Epithelial cell of alveolus of lung (primary cell): ENCODE results near the gene CRBN. TPM values are rescaled to one million over a fixed set of nuclear protein-coding genes. Genes with fewer than 3 reads are reported as not detected.

Experiments used
- total RNA-seq: library from RNA; depleted of rRNA; stranded (reverse); fragments of >200 nt; gene quantifications from 2 replicates; pipeline ENCODE4 v1.2.1, GENCODE V29; 2015

CRBN gene
- 38.7 and 72.3 TPM in 2 replicates for total RNA-seq

DNA sequence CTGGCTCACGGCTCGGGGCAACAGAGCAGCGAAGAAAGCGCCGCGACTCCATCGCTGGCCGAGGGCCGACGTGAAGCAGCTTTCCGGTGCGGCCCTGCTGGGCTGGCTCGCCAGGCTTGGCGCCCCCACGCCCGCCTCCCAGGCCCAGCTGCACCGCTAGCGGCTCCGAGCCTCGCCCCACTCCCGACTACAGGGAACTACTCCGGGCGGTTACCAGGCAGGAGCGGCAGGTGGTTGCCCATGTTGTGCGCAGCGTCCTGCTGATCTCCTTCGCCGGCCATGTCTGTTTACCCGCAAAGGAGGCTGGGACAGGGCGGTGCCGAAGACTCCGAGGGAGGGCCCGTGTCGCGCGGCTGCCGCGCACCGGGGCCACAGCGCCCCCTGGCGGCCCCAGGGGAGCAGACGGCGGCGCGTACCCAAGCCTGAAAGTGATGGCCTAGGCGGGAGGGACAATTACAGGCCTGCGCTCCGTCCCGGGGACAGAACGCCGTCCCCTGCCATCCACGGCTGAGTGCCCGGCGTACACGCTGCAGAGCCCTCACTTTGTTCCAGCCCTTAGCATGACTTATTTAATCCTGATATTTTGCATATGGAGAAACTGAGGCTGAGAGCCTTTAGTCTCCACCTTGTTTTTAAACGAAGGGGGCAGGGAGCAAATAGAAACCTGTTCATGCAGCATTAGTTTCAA is at the start of gene CRBN:
CRBN (minus strand) TSS at position 285 of the 688 bp plus-strand sequence; CDS start at position 281, 4 bp downstream.

GRCh38 chr3:3126477-3127431 is 52.7 kb downstream of the CRBN start, which contains the start of gene TRNT1:
Gene TRNT1 (plus strand): TSS chr3:3126940. CDS start chr3:3129041, 2,101 bp downstream.

DNA sequence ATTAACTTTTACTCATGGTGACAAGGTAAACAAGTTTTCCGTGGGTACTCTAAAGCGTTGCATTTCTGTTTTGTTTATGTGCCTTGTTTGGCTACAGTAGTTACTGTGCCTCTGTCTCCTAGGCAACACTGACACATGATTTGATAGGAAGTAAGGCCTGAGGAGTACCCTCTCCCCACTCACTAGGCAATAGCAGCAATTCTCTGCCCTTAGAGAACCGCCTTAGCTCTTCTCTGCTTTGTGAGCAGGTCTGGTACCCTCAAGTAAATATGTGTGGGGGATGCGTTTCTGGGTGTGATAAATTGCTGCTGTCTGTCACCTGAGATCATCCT is 69.2 kb downstream of the CRBN start, which contains the start of gene IL5RA:
IL5RA (minus strand) TSS at position 76 of the 332 bp plus-strand sequence. CDS start 5,390 bp downstream, outside the sequence.

Other genes with a start within 250 kb of the CRBN start
- gene IL5RA, start 69.3 kb downstream of the CRBN start, total RNA-seq, result not detected in 2 replicates
- gene TRNT1, start 52.8 kb downstream of the CRBN start, total RNA-seq, result 9.4 and 15.8 TPM in 2 replicates